ENCODE measurements around the gene PRPF8. TPM values are rescaled to one million over a fixed set of nuclear protein-coding genes. Genes with fewer than 3 reads are reported as not detected.

Gene PRPF8
- total RNA-seq, 1 donor from 2014 or later: 79.6 TPM

DNA sequence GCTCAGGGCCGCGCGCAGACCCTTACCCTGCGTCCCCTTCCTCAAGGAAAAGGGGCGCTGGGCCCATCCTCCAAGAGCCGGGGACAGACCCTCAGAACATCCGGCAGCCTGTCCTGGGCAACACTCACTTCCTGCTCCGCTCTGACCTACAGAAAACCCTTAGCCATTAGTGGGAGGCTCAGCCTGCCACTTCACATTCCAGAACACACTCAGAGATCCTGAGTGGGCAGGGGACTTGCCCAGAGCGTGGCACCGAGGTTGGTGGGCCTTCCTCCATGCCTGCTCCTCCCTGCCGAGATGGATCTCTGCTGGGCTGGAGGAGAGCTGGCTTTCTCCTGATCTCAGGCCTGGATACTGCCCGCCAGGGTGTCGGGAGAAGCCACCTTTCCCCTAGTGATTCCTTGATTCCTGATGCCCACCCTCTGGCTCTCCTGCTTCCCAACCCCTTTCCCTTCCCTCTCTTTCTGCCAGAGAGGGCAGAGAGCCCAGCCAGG lies 40.6 kb downstream of the PRPF8 start:
- DNase-seq: peak; percentile 53

DNA sequence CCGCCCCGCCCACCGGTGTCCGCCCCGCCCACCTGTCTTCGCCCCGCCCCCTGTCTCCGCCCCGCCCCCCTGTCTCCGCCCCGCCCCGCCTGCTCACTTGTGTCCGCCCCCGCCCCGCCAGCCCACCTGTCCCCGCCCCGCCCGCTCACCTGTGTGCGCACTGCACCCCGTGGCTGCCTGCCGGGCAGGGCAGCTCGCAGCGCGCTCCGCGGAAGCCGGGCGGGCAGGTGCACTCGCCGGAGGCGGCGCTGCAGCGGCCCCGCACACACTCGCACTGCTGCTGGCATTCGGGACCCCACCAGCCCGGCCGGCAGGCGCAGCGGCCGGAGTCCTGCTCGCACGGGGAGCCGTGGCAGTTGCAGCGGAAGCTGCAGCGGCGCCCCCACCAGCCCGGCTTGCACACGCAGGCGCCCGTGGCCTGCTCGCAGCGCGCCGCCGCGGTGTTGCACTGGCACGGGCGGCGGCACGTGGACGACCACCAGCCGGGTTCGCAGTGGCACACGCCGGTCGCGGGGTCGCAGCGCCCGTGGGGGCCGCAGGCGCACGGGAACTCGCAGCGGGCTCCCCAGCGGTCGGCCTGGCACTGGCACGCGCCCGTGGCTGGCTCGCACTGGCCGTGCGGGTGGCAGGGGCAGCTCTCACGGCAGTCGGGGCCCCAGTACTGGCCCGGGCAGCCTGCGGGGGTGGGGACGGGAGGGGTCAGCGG lies 41.2 kb downstream of the PRPF8 start:
- DNase-seq: peak; percentile 59

DNA sequence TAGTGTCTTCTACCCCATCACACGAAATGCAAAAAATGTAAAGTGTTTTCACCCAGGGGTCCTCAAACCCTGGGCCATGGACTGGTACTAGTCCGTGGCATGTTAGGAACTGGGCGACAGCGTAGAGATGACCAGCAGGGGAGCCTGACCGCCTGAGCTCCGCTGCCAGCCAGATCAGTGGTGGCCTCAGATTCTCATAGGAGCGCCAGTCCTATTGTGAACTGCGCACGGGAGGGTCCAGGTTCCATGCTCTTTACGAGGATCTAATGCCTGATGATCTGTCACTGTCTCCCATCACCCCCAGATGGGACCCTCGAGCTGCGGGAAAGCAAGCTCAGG lies 43.6 kb downstream of the PRPF8 start:
- no peak for DNase-seq

DNA sequence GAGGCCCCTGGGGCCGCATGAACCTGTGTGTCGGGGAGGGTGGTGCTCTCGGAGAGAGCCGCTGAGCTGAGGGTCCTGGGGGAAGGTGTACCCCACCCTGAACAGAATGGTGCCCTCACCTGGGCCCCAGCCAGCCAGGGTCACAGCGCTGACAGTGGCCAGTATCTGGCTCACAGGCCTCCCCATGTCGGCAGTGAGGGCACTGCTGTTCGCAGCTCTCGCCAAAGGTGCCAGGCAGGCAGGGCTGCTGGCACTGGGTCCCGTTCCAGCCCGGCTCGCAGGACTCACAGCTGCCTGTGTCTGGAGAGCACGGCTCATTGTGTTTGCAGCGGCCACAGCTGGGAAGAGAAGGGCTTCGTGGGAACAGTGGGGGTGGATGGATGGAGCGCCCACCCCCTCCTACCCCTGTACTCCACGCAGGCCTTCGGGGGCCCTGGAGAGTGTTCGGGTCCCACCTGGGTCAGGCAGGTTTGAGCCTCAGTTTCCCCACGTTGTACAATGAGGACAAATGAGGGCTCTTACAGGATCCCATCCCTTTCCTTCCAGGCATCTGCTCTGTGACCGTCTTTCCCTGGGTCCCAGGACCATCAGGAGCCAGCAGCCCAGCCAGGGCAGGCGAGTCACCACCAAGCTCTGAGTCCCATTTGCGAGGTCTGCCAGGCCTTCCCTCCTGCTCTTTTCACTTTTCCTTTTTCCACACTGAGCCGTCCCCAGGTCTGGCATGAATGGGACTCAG lies 44.2 kb downstream of the PRPF8 start:
- DNase-seq: no peak

DNA sequence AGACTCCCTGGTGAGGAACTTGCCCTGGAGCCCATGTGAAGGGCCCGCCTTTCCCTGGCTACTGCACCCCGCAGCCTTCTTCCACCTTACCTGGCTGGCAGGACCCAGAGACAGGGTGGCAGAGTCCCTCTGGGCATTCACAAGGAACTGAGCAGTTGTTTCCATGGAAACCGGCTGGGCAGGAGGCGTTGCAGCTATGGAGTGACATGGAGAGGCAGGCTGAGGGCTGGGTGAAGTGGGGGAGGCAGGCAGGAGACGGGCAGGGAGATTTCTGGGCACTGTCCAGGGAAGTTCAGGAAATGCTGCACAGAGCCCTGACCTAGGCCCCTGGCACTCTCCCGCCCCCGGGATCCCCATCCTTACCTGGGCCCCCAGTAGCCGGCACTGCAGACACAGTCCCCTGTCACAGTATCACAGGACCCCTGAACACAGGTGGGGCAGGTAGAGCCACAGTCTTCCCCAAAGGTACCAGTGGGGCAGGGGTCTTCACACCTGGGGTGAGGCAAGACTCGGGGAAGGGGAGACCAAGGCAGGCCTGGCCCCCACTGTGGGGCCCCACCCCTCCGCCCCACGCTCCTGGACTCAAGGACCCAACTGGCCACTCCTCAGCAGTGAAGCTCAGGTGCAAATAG lies 45.0 kb downstream of the PRPF8 start:
- no peak for DNase-seq

DNA sequence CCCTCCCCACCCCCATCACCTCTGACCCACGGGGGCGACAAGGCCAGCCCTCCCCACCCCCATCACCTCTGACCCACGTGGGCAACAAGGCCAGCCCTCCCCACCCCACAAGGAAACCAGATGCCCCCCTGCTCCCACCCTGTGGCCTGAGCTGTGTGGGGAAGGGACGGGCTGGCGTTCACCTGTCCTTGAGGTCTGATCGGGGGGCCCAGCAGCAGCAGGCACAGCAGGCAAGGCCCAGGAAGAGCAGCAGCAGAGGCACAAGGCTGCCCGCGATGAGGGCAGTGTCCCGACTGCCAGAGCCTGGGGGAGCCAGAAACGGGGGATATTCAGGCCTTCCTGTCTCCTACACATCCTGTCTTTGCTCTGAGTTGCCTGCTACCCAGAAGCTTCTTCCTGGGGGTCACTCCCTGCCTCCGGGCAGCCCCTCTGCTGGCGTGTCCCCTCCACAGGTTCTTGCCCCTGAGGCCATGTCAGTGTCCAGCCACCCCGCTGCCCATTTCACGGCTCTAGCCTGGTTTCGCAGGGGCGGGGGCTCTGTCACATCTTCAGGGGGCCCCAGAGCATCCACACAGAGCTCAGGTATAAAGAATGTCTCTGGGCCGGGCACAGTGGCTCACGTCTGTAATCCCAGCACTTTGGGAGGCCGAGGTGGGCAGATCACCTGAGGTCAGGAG lies 45.9 kb downstream of the PRPF8 start:
- DNase-seq: no peak

DNA sequence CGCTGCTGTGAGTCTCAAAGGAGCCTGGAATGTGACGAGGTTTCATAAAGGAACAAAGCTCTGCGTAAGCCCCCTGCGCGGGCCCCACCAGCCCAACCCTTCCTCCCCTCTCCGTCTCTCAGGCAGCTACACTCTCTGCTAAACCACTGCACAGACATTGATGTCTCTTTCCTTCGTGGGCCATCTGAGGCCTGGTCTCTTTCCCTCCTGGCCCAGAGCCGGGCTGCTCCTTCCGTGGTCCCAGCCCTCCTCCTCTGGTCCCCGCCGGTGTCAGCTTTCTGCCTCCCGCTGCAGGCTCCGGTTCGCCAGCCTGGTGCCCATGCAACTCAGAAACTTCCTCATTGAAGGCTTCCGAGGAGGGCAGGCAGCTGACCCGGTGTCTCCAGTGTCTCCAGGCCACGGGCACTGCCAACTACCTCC lies 46.5 kb downstream of the PRPF8 start:
- DNase-seq: no peak

DNA sequence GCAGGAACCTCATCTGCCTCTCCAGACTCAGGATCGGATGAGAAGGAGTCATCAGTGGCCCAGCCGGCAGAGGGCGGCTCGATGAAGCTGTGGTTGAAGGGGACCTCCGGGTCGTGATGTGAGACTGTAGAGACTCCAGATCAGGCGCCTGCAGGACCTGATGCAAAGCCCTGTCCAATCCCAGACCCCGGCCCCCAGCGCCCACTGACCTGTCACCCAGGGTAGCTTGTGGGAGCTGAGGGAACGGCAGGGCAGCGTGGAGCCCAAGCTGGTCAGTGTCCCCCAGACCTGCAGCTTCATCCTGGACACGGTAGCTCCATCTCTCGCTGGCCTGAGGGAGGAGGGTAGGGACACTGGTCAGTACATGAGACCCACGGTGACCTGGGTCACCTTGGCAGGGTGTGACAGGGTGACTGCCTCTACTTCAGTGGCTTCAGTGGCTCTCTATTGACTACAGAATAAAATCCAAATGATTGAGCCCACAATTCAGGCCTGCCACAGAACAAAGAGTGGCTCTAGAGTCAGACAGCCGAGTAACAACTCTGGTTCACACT lies 47.9 kb downstream of the PRPF8 start:
- DNase-seq: no peak

DNA sequence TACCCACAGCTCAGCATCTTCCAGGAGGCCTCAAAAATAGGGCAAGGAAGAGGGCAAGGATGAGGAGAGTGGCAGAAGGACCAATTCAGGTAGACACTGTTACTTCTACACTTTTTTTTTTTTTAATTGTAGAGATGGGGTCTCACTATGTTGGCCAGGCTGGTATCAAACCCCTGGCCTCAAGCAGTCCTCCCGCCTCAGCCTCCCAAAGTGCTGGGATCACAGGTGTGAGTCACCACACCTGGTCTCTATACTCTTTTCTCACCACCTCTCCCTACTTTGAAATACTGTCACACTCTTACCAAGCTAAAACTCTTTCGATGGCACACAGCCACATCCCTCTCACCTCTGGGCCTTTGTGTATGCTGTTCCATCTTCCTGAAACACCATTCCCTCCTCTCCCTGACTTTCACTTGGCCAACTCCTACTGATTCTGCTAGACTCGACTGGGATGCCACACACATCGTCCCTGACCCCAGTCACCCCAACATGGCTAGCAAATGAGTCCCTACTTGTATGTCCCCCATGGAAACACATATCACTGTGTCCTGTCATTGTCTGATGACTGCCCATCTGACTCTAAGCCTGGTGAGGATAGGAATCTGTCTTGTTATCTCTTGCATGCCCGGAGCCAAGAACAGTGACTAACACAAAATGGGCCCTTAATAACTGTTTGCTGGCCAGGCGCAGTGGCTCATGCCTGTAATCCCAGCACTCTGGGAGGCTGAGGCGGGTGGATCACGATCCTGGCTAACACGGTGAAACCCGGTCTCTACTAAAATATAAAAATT lies 48.8 kb downstream of the PRPF8 start:
- DNase-seq: no peak

DNA sequence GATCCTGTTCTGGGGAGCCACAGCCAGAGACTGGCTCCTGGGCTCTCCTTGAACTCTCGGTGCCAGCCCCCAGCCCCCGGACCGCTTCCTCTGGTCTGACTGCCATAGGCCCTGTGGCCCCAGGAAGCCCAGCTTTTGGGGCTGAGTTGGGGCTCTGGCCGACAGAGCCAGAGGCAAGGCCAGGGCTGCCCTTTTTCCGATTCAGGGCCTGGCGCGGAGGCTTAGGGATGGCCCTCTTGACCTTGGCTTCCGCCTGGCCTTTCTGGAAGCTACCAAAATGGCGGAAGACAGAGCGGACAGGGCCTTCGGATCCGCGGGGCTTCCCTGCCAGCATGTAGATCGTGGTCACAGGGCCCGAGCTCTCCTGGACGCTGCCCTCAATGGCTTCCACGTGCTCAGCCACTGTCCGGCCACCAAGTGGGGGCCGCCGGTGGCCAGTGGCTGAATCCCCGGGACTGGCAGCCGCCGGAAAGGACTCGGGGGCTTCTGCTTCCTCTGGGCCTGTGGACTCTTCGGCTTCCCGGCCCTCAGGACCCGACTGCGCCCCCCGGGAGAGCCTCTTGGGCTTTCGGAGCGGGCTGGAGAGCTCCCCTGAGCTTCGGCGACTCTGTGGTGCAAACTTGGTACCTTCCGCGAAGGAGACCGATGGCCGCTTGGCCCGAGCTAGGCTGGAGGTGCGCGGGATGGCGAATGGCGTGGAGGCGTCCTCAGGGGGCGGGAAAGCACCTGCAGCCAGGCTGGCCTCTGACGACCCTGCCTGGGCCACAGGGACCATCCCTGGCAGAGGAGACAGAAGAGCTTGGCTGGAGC lies 49.6 kb downstream of the PRPF8 start:
- no peak for DNase-seq

DNA sequence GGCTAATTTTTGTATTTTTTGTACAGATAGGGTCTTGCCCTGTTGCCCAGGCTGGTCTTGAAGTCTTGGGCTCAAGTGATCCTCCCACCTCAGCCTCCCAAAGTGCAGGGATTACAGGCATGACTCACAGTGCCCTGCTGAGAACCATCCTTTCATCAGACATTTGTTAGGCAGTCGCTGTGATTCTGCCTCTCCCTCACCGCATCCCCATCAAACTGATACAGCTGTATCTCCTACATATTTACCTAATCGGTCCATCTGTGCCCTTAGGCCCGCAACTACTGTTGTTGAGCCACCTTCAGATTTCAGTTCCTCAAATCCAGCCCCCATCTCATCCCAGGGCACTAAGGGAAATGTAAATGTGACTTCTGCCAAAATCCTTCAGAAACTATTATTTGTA lies 54.0 kb downstream of the PRPF8 start:
- DNase-seq: no peak

DNA sequence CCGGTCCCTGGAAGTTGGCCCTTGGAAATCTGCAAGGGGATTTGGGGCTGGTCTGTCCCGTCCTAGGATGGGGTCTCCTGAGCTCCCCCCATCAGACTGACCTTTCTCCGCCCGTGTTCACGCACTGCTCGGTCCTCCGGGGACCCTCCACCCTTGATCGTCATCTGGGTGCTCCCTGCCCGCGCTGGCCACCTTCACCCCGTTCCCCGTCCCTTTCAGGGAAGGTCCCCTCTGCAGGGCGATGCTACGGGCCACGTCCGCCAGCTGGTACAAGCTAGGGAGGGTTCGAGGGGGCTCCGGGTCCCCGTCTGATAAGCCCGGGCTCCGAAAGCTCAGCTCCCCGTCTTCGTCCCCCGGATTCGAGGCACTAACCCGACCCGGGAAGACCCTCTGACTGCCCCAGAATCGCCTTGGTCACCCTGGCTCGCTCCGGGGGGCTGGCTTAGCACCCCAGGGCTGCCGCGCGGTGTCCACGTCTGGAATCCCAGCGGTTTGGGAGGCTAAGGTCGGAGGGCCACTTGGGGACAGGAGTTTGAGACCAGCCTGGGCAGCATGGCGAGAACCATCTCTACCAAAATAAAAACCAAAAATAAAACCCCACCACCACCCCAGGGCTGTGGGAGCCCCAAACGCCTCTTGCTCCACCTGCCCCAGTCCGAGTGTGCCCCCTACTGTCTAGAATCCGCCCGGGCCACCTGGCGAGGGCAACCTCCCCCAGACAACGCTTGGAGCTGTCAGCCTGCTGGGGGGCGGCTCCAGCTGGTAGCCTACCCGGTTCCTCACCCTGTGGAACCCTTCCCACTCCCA lies 55.0 kb downstream of the PRPF8 start:
- DNase-seq: peak; percentile 80

DNA sequence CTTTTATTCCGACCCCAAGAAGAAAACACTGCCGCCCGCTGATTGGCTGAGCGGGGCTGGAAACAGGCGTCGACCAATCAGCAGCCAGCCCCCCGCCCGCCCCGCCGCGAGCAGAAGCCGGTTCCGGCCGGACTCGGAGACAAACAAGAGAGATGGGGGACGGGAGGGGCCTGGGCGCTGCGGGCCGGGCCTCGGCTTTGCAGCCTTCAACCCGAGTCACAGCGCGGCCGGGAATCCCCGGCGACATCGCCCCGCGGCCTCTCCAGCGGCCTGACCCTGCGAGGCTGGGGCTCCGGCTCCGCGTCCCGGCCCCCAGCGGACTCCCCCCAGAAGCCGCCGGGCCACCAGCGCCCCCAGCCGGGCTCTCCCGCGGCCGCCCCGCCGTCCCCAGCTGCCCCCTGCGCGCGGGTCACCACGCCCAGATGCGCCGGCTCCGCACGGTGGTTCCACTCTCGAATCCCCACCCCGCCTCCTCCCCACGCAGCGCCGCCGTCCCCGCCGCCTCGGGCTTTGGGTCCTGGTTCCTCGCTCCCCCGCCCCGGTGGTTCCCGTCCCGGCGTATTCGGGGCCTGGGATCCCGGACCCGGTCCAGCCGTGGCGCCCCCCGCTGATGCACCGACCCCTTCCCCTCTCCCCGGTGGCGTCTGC lies 55.7 kb downstream of the PRPF8 start:
- peak; percentile 96 for DNase-seq

DNA sequence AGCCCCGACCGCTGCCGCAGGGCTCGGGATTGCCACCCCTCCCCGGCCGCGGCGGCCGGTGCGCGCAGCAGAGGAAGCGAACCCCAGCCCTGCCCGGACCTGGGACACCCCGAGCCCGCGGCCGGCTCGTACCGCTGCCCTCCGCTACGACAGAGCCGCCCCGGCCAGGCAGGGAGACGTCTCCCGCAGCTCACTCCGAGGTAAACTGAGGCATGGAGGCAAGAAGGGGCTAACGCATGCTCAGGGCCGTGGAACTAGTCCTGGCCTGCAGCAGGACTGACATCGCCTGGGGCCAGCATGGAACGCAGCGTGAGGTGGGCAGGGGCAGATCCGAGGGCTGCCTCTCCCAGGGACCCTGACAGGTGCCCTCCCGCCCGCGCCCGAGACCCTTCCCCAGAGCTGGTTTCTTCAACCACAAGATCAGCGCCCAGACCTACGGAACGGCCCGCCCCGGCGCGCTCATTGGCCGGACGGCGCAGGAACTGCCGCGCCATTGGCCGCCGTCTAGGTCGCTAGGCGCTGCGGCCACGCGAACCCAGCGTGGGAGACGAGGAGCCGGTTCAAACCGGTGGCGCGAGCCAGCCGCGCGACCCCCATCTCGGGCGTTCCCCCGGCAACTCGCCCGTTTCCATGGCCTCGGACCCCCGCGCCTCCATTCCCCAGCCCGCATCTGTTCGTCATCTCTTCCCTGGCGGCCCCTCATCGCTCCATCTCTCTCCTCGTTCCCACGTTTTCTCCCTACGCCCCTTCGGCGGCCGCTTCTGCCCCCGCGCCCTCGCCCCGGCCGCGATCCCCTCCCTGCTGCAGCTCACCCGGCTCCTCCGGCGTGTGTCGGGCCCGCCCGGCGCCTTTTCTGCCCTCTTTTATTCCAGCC lies 56.4 kb downstream of the PRPF8 start, which contains the start of gene SLC43A2:
Gene SLC43A2, minus strand, starts transcription at position 853 of the 874 bp plus-strand sequence. CDS start 960 bp downstream, outside the sequence.
- DNase-seq: peak; percentile 91

DNA sequence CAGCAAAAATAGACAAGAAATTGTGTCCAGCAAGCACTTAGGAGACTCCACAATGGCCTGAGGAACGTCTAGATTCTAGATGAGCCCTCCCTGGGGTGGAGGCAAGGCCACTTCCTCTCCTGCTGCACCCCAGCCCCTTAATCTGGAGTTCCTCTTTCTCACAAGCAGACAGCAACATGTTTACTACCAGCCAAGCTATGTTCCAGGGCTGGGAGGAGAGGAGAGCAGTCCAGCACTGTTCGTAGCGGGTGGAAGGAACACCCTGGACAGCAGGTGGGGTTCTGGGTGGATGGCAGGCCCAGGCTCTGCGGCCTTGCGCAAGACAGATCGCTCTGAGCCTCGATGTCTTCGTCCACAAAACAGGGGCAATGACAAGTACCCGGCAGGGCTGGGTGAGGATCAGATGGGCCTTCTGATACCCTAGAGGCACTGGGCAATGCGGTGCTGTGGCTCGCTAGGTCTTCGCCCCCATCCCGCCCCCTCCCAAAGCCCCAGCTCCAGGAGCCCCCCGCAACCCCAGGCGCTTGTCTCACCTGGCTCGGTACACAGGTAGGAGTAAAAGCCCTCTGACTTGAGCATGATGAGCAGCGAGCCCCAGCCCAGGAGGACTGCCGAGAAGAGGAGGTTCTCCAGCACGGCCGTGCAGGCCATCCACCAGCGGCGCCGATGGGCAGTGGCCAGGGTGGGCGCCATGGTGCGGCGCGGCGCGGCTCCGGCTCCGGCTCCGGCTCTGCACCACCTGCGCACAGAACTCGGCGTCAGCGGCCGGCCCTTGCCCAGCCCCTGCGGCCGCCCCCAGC lies 57.3 kb downstream of the PRPF8 start:
- DNase-seq: peak; percentile 30

DNA sequence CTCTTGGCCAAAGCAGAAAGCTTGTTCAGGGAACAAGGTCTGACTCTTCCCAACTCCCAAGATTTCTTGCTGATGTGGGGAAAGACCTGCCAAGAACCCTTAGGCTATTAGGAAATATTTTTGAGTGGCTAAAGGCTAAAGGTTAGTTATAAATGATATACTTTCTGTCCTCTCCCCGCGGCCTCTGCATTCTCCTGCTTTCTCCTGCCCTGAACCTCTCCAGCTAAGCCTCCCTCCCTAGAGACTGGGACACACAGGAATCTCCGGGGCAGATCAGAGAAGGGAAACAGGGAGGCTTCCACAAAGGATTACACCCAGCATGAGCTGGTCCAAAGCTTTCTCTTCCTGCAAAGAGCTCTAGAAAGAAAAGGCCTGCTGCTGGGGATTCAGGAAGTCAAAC lies 58.3 kb downstream of the PRPF8 start:
- no peak for DNase-seq

DNA sequence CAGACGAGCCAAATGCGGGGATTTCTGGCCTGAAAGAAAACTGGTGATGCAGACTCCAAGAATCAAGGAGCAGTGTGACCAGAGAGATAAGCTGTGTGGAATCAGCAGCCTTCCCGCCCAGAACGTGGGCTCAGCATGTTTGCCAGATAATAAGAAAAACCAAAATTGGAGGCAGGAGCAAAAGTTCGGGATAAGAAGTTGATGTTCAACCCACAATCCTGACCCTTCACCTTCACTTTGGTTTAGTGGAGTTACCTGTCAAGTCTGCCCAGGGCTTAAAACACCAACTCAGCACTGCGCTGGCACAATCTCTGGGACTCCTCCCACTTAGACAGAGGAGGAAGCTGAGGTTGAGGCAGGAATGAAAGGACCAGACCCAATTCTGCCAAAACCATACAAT lies 59.1 kb downstream of the PRPF8 start:
- no peak for DNase-seq

DNA sequence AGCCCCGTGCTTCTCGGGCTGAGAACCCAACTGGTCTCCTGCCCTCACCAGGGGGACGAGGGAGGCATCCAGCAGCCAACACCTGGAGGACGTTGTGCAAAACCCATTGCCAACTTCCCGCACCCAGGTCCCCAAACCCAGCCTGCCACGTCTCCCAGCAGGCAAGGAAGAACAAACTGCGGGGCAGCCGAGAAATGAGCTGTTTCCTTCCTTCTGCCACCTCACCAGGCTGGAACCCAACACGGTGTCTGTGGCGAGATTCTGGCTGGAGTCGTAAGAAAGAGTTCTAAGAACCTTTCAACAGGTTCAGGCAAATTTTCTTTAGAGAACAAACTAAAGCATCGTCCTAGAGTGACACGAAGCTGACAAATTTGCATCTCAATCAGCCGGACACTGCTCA lies 59.6 kb downstream of the PRPF8 start:
- peak; percentile 56 for DNase-seq
